ENCODE data around the gene ATP11B.

ATP11B gene

GRCh38 chr3:182957226-182957625 is 163.9 kb downstream of the ATP11B start:
- DNase-seq (ENCODE audit: low read depth), result no peak

DNA sequence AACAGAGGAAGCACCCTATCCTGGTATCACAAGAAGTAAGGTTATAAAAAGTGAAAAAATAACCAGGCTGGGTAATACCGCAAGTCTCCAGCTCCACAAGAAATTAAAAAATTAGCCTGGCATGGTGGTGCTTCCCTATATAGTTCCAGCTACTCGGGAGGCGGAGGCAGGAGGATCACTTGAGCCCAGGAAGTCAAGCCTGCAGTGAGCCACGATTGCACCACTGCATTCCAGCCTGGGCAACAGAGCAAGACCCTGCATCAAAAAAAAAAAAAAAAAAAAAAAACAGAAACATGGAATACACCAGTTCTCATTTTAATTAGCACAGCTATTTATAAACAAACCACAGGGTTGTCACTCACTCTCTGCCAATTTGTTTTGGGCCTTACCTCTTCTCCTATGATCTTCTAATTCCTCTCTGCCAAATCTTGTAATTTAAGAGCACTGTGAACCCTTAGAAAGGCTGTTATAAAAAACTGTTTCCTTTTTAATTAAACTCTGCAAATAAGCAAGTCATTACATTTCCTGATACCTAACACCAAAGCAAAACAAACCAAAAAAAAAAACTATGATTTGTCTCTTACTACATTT is 164.5 kb downstream of the ATP11B start:
- no peak for DNase-seq (ENCODE audit: low read depth)

GRCh38 chr3:182959474-182960350 is 166.4 kb downstream of the ATP11B start:
- no peak for DNase-seq (ENCODE audit: low read depth)

DNA sequence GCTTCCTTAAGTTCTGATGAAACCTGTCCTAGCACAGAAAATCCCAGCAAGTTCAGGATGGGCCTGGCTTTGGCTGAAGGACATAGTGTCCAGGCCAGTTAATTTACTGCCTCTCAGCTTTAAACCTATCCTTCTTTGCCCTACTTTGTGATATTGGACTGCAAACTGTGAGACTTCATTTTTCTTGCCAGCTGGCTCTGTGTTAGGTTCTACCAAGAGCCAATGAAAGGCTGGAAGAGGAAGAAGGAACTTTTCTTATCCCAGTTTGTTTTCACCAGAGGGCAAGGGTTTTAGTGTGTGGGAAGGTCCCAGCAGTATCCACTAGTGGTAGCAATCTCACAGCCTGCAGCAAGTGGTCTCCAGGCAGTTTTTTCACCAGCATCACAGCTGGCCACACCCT is 168.9 kb downstream of the ATP11B start:
- no peak for DNase-seq (ENCODE audit: low read depth)

- DNase-seq (ENCODE audit: low read depth), result no peak
Observed at GRCh38 chr3:182964179-182964578, 170.9 kb downstream of the ATP11B start.

- DNase-seq (ENCODE audit: low read depth), result no peak
Observed at GRCh38 chr3:182965861-182966366, 172.6 kb downstream of the ATP11B start.

GRCh38 chr3:182967218-182968204 is 174.2 kb downstream of the ATP11B start:
- no peak for DNase-seq (ENCODE audit: low read depth)

- DNase-seq (ENCODE audit: low read depth), result no peak
Observed at GRCh38 chr3:182969277-182969676, 176.0 kb downstream of the ATP11B start.

DNA sequence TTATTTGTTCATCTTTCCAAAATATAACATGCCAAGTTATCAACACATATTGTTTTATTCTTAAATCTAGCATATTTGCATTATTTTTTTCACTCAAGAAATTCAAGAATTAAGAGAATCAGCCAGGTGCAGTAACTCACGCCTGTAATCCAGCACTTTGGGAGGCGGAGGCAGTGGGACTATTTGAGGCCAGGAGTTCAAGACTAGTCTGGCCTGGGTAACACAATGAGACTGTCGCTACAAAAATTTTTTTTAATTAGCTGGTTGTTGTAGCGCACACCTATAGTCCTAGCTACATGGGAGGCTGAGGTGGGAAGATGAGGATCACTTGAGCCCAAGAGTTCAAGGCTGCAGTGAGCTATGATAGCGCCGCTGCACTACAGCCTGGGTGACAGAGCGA is 176.5 kb downstream of the ATP11B start:
- DNase-seq (ENCODE audit: low read depth), result no peak

GRCh38 chr3:182970811-182971418 is 177.6 kb downstream of the ATP11B start:
- DNase-seq (ENCODE audit: low read depth), result no peak

Data from CMK (cell line).